ENCODE measurements around the gene ERICH6.

- no peak for TF ChIP-seq ZNF292 (tag by site-specific recombination; IDR thresholded peaks at IDR 0.05; ENCODE audit: borderline replicate concordance, low read depth)
- TF ChIP-seq ZNF704 (tag by site-specific recombination; IDR thresholded peaks at IDR 0.05): no peak
- TF ChIP-seq PRDM10 (tag by site-specific recombination; IDR thresholded peaks at IDR 0.05): no peak
- TF ChIP-seq ZFP3 (tag by site-specific recombination; IDR thresholded peaks at IDR 0.05; ENCODE audit: low read depth): no peak
- TF ChIP-seq TCF7L2 (IDR thresholded peaks at IDR 0.05; ENCODE audit: borderline replicate concordance, low read depth, low read length): no peak
- TF ChIP-seq ZNF398 (tag by site-specific recombination; IDR thresholded peaks at IDR 0.05): no peak
- no peak for TF ChIP-seq CTCF (tag by site-specific recombination; IDR thresholded peaks at IDR 0.05)
- TF ChIP-seq ZNF274 (IDR thresholded peaks at IDR 0.05; ENCODE audit: low read length): no peak
- no peak for TF ChIP-seq ZNF274 (tag by site-specific recombination; IDR thresholded peaks at IDR 0.05; ENCODE audit: borderline replicate concordance)
- TF ChIP-seq REPIN1 (tag by site-specific recombination; IDR thresholded peaks at IDR 0.05; ENCODE audit: low read depth): no peak
Measured at GRCh38 chr3:150747886-150748683, 44.4 kb upstream of the ERICH6 start.
